GM23338 (cell line): Measurements from ENCODE around the gene HINT1. TPM values are rescaled to one million over a fixed set of nuclear protein-coding genes. Genes with fewer than 3 reads are reported as not detected.

Source experiments
- ATAC-seq: fragments of 200-7000 bp; cut with Tn5 transposase; 3 replicates; pipeline ENCODE4 v1.9.1; 2020
- DNase-seq: peaks from one replicate; pipeline ENCODE4 v3.0.0-alpha.2; 2015; ENCODE audit warnings: low spot score
- H2AFZ ChIP-seq: fragments of 200-600 bp; sonication (generic); 2 replicates; pipeline ENCODE4 v1.8.0; 2016; ENCODE audit warnings: antibody characterized with exemption, mild to moderate bottlenecking, moderate library complexity
- H3F3A ChIP-seq: fragments of 200-600 bp; sonication (generic); replicated peaks from 2 replicates; pipeline ENCODE4 v1.8.0; 2017; ENCODE audit warnings: antibody characterized with exemption, mixed run types, low read depth
- H3K27ac ChIP-seq: fragments of 200-600 bp; sonication (generic); 2 replicates; pipeline ENCODE4 v1.6.1; 2016; ENCODE audit warnings: low read depth
- H3K27me3 ChIP-seq: fragments of 200-600 bp; sonication (generic); 2 replicates; pipeline ENCODE4 v1.8.0; 2016; ENCODE audit warnings: mild to moderate bottlenecking, mixed run types, moderate library complexity; ENCODE audit not compliant: insufficient read depth
- H3K36me3 ChIP-seq: fragments of 200-600 bp; sonication (generic); 2 replicates; pipeline ENCODE4 v1.8.0; 2016; ENCODE audit warnings: mild to moderate bottlenecking; ENCODE audit not compliant: insufficient read depth
- H3K4me1 ChIP-seq: fragments of 200-600 bp; sonication (generic); 2 replicates; pipeline ENCODE4 v1.8.0; 2016; ENCODE audit warnings: mild to moderate bottlenecking, moderate library complexity; ENCODE audit not compliant: insufficient read depth
- H3K4me2 ChIP-seq: fragments of 200-600 bp; sonication (generic); 2 replicates; pipeline ENCODE4 v1.7.1; 2017; ENCODE audit warnings: mixed run types
- H3K4me3 ChIP-seq: fragments of 200-600 bp; sonication (generic); 2 replicates; pipeline ENCODE4 v1.6.1; 2016; ENCODE audit warnings: mixed run types
- H3K79me2 ChIP-seq: fragments of 200-600 bp; sonication (generic); replicated peaks from 2 replicates; pipeline ENCODE4 v1.8.0; 2017; ENCODE audit warnings: mild to moderate bottlenecking; ENCODE audit not compliant: insufficient read depth
- H3K9me2 ChIP-seq: fragments of 200-600 bp; sonication (generic); 2 replicates; pipeline ENCODE4 v1.8.0; 2017; ENCODE audit not compliant: insufficient read depth
- H4K20me1 ChIP-seq: fragments of 200-600 bp; sonication (generic); replicated peaks from 2 replicates; pipeline ENCODE4 v1.8.0; 2017; ENCODE audit warnings: mild to moderate bottlenecking; ENCODE audit not compliant: insufficient read depth
- H3K27ac Mint-ChIP-seq: 2 replicates; pipeline ENCODE4 v1.8.0; 2020; ENCODE audit warnings: inconsistent platforms, mild to moderate bottlenecking, moderate library complexity, mixed read lengths
- H3K27me3 Mint-ChIP-seq: 3 replicates; pipeline ENCODE4 v1.8.0; 2022; ENCODE audit warnings: low read depth, mild to moderate bottlenecking, moderate library complexity, mixed read lengths, inconsistent platforms; ENCODE audit not compliant: insufficient read depth, poor library complexity
- H3K36me3 Mint-ChIP-seq: 3 replicates; pipeline ENCODE4 v1.8.0; 2021; ENCODE audit warnings: low read depth, mild to moderate bottlenecking, inconsistent platforms, moderate library complexity, mixed read lengths
- H3K4me1 Mint-ChIP-seq: 3 replicates; pipeline ENCODE4 v1.8.0; 2020; ENCODE audit warnings: mild to moderate bottlenecking, inconsistent platforms, mixed read lengths
- H3K4me3 Mint-ChIP-seq: 3 replicates; pipeline ENCODE4 v1.8.0; 2021; ENCODE audit warnings: moderate library complexity, mild to moderate bottlenecking, inconsistent platforms, mixed read lengths
- H3K9me3 Mint-ChIP-seq: 3 replicates; pipeline ENCODE4 v1.8.0; 2020; ENCODE audit warnings: moderate library complexity, mild to moderate bottlenecking, inconsistent platforms, mixed read lengths
- CREB1 ChIP-seq: fragments of 250-450 bp; sonication (Bioruptor Pico); IDR thresholded peaks from 2 replicates; pipeline ENCODE4 v1.5.0; 2020; ENCODE audit warnings: low read depth, mild to moderate bottlenecking, moderate library complexity
- EZH2 ChIP-seq: fragments of 200-600 bp; sonication (generic); IDR thresholded peaks from one replicate; pipeline ENCODE4 v1.8.0; 2017; ENCODE audit warnings: antibody characterized with exemption, mild to moderate bottlenecking, low read depth; ENCODE audit not compliant: unreplicated experiment
- EZH2phosphoT487 ChIP-seq: fragments of 200-600 bp; sonication (generic); IDR thresholded peaks from one replicate; pipeline ENCODE4 v1.8.1; 2018; ENCODE audit warnings: antibody characterized with exemption; ENCODE audit not compliant: unreplicated experiment
- JUNB ChIP-seq: IDR thresholded peaks from one replicate; pipeline ENCODE4 v1.6.1; 2016; ENCODE audit warnings: antibody characterized with exemption; ENCODE audit not compliant: unreplicated experiment
- NANOG ChIP-seq: IDR thresholded peaks from 2 replicates; pipeline ENCODE4 v1.6.1; 2016; ENCODE audit warnings: antibody characterized with exemption, borderline replicate concordance
- POLR2AphosphoS5 ChIP-seq: IDR thresholded peaks from 2 replicates; pipeline ENCODE4 v1.6.1; 2016; ENCODE audit warnings: antibody characterized with exemption, low read depth
- STAT1 ChIP-seq: IDR thresholded peaks from one replicate; pipeline ENCODE4 v1.6.1; 2016; ENCODE audit warnings: antibody characterized with exemption; ENCODE audit not compliant: unreplicated experiment
- ZNF114 ChIP-seq: fragments of 250-450 bp; sonication (Bioruptor Pico); IDR thresholded peaks from 2 replicates; pipeline ENCODE4 v1.5.0; 2020; ENCODE audit warnings: mild to moderate bottlenecking, moderate library complexity
- ZNF331 ChIP-seq: fragments of 250-450 bp; sonication (Bioruptor Pico); IDR thresholded peaks from 2 replicates; pipeline ENCODE4 v1.5.0; 2020; ENCODE audit warnings: low read depth, mild to moderate bottlenecking, moderate library complexity
- polyA plus RNA-seq: library from polyadenylated mRNA; unstranded; fragments of >200 nt; fragmentation: Nextera tagmentation; extraction: Ambion mirVana; gene quantifications from 2 replicates; pipeline ENCODE4 v1.2.1, GENCODE V29; 2016
- total RNA-seq: library from RNA; depleted of rRNA; stranded (reverse); fragments of >200 nt; shearing (Covaris generic); gene quantifications from 2 replicates; pipeline ENCODE4 v1.2.3, GENCODE V29; 2014
- TF ChIP-seq, protein P1 (sequence below): fragments of 250-450 bp; sonication (Bioruptor Pico); IDR thresholded peaks from 2 replicates; pipeline ENCODE4 v1.5.0; 2020; ENCODE audit warnings: mild to moderate bottlenecking, moderate library complexity
- TF ChIP-seq, protein P2 (sequence below): IDR thresholded peaks from one replicate; pipeline ENCODE4 v1.6.1; 2018; ENCODE audit warnings: antibody characterized with exemption; ENCODE audit not compliant: unreplicated experiment
- TF ChIP-seq, protein P3 (sequence below), 2 experiments: fragments of 200-600 bp in 1 of 2; sonication (generic) in 1 of 2; conservative IDR thresholded peaks; 2 replicates each; pipeline versions ENCODE4 v1.5.1 to v1.6.1; 2016 to 2017; ENCODE audit warnings: antibody characterized with exemption in 2 of 2, low read depth in 2 of 2, mild to moderate bottlenecking in 2 of 2, moderate library complexity in 1 of 2
- TF ChIP-seq, protein P4 (sequence below): IDR thresholded peaks from 2 replicates; pipeline ENCODE4 v1.6.1; 2016; ENCODE audit warnings: antibody characterized with exemption

The HINT1 gene
- total and polyA plus RNA-seq, 2 experiments from 2014 or later, result 171 to 687 TPM

DNA sequence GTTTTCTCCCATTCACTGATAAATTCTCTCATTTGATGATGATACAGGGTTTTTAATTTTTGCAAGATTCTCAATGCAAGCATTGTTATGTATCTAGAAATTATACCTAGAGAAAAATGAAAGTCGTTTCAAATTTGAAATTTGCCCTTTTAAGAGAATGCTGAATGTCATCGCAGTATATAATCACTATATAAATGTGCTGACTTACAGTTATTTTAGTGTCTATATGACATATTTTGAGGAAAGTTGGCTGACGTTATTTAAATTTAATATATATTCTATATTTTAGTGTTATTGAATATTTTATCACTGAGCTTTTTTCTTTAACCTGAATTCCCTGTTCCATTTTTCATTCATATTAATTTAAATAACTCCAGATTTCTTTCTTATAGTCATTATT, 35.5 kb upstream of the HINT1 start:
- H3K27me3 Mint-ChIP-seq, result peaks cover 5% of the 10 kb centered on the region
- Histone ChIP-seq H3K4me3 (no peak overlapping the region), H4K20me1 (no peaks in the 10 kb centered on the region), H3K79me2 (no peaks in the 10 kb centered on the region), H3K4me2 (no peak overlapping the region), H3K9me2 (no peaks in the 10 kb centered on the region), H3K27me3 (no peaks in the 10 kb centered on the region), H3K4me1 (no peaks in the 10 kb centered on the region; the same call in 1 of the 2 replicates), H2AFZ (no peak overlapping the region), H3K36me3 (no peaks in the 10 kb centered on the region), H3K27ac (no peak overlapping the region), H3F3A (no peaks in the 10 kb centered on the region)
- H3K4me1 Mint-ChIP-seq, result peaks cover 7% of the 10 kb centered on the region; the same call in 2 of the 3 replicates
- no peak for DNase-seq
- no peaks in the 10 kb centered on the region for H3K9me3 Mint-ChIP-seq
- no peaks in the 10 kb centered on the region for H3K36me3 Mint-ChIP-seq
- no peak for ATAC-seq
- TF ChIP-seq, protein P1, sequence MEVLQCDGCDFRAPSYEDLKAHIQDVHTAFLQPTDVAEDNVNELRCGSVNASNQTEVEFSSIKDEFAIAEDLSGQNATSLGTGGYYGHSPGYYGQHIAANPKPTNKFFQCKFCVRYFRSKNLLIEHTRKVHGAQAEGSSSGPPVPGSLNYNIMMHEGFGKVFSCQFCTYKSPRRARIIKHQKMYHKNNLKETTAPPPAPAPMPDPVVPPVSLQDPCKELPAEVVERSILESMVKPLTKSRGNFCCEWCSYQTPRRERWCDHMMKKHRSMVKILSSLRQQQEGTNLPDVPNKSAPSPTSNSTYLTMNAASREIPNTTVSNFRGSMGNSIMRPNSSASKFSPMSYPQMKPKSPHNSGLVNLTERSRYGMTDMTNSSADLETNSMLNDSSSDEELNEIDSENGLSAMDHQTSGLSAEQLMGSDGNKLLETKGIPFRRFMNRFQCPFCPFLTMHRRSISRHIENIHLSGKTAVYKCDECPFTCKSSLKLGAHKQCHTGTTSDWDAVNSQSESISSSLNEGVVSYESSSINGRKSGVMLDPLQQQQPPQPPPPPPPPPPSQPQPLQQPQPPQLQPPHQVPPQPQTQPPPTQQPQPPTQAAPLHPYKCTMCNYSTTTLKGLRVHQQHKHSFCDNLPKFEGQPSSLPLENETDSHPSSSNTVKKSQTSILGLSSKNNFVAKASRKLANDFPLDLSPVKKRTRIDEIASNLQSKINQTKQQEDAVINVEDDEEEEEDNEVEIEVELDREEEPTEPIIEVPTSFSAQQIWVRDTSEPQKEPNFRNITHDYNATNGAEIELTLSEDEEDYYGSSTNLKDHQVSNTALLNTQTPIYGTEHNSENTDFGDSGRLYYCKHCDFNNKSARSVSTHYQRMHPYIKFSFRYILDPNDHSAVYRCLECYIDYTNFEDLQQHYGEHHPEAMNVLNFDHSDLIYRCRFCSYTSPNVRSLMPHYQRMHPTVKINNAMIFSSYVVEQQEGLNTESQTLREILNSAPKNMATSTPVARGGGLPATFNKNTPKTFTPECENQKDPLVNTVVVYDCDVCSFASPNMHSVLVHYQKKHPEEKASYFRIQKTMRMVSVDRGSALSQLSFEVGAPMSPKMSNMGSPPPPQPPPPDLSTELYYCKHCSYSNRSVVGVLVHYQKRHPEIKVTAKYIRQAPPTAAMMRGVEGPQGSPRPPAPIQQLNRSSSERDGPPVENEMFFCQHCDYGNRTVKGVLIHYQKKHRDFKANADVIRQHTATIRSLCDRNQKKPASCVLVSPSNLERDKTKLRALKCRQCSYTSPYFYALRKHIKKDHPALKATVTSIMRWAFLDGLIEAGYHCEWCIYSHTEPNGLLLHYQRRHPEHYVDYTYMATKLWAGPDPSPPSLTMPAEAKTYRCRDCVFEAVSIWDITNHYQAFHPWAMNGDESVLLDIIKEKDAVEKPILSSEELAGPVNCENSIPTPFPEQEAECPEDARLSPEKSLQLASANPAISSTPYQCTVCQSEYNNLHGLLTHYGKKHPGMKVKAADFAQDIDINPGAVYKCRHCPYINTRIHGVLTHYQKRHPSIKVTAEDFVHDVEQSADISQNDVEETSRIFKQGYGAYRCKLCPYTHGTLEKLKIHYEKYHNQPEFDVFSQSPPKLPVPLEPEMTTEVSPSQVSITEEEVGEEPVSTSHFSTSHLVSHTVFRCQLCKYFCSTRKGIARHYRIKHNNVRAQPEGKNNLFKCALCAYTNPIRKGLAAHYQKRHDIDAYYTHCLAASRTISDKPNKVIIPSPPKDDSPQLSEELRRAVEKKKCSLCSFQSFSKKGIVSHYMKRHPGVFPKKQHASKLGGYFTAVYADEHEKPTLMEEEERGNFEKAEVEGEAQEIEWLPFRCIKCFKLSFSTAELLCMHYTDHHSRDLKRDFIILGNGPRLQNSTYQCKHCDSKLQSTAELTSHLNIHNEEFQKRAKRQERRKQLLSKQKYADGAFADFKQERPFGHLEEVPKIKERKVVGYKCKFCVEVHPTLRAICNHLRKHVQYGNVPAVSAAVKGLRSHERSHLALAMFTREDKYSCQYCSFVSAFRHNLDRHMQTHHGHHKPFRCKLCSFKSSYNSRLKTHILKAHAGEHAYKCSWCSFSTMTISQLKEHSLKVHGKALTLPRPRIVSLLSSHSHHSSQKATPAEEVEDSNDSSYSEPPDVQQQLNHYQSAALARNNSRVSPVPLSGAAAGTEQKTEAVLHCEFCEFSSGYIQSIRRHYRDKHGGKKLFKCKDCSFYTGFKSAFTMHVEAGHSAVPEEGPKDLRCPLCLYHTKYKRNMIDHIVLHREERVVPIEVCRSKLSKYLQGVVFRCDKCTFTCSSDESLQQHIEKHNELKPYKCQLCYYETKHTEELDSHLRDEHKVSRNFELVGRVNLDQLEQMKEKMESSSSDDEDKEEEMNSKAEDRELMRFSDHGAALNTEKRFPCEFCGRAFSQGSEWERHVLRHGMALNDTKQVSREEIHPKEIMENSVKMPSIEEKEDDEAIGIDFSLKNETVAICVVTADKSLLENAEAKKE, result no peak
- TF ChIP-seq CREB1 (CRISPR knock-in tag) (no peak), POLR2AphosphoS5 (no peak), ZNF114 (CRISPR knock-in tag) (no peak), EZH2 (no peak), STAT1 (no peak), JUNB (no peak), EZH2phosphoT487 (no peak), ZNF331 (CRISPR knock-in tag) (no peak), NANOG (no peak)
- TF ChIP-seq, protein P2, sequence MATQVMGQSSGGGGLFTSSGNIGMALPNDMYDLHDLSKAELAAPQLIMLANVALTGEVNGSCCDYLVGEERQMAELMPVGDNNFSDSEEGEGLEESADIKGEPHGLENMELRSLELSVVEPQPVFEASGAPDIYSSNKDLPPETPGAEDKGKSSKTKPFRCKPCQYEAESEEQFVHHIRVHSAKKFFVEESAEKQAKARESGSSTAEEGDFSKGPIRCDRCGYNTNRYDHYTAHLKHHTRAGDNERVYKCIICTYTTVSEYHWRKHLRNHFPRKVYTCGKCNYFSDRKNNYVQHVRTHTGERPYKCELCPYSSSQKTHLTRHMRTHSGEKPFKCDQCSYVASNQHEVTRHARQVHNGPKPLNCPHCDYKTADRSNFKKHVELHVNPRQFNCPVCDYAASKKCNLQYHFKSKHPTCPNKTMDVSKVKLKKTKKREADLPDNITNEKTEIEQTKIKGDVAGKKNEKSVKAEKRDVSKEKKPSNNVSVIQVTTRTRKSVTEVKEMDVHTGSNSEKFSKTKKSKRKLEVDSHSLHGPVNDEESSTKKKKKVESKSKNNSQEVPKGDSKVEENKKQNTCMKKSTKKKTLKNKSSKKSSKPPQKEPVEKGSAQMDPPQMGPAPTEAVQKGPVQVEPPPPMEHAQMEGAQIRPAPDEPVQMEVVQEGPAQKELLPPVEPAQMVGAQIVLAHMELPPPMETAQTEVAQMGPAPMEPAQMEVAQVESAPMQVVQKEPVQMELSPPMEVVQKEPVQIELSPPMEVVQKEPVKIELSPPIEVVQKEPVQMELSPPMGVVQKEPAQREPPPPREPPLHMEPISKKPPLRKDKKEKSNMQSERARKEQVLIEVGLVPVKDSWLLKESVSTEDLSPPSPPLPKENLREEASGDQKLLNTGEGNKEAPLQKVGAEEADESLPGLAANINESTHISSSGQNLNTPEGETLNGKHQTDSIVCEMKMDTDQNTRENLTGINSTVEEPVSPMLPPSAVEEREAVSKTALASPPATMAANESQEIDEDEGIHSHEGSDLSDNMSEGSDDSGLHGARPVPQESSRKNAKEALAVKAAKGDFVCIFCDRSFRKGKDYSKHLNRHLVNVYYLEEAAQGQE, result no peak
- TF ChIP-seq, protein P3, sequence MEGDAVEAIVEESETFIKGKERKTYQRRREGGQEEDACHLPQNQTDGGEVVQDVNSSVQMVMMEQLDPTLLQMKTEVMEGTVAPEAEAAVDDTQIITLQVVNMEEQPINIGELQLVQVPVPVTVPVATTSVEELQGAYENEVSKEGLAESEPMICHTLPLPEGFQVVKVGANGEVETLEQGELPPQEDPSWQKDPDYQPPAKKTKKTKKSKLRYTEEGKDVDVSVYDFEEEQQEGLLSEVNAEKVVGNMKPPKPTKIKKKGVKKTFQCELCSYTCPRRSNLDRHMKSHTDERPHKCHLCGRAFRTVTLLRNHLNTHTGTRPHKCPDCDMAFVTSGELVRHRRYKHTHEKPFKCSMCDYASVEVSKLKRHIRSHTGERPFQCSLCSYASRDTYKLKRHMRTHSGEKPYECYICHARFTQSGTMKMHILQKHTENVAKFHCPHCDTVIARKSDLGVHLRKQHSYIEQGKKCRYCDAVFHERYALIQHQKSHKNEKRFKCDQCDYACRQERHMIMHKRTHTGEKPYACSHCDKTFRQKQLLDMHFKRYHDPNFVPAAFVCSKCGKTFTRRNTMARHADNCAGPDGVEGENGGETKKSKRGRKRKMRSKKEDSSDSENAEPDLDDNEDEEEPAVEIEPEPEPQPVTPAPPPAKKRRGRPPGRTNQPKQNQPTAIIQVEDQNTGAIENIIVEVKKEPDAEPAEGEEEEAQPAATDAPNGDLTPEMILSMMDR (conservative IDR thresholded peaks at IDR 0.05; ENCODE audit: low read depth in 2 of 2), result no peak
- TF ChIP-seq, protein P4, sequence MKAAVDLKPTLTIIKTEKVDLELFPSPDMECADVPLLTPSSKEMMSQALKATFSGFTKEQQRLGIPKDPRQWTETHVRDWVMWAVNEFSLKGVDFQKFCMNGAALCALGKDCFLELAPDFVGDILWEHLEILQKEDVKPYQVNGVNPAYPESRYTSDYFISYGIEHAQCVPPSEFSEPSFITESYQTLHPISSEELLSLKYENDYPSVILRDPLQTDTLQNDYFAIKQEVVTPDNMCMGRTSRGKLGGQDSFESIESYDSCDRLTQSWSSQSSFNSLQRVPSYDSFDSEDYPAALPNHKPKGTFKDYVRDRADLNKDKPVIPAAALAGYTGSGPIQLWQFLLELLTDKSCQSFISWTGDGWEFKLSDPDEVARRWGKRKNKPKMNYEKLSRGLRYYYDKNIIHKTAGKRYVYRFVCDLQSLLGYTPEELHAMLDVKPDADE, result no peak
- H3K4me3 Mint-ChIP-seq, result no peak overlapping the region
- H3K27ac Mint-ChIP-seq, result no peak overlapping the region
